ENCODE data around the gene ZNF33A. TPM values are rescaled to one million over a fixed set of nuclear protein-coding genes. Genes with fewer than 3 reads are reported as not detected.

ZNF33A gene
- total RNA-seq: 10 to 100 TPM; 24.7 to 50.6 (median 32.2) TPM

- WGBS, 2 donors (ENCODE audit: low coverage in 1 of 2): 0 to 1% methylated on average over 6 to 13 of the region's 46 CpGs
- ATAC-seq: peak; percentile 95
Observed at GRCh38 chr10:38010119-38010903, at the start of gene ZNF33A. Gene ZNF33A, plus strand, starts transcription at chr10:38010675. Its CDS starts 1,667 bp downstream, at chr10:38012342.

GRCh38 chr10:37965006-37965405, 45.5 kb upstream of the ZNF33A start:
- H3K36me3 ChIP-seq: peaks cover 0 to 66% of the 10 kb centered on the region in 2 donors
- H3K27ac ChIP-seq: no peak overlapping the region
- no peaks in the 10 kb centered on the region for H3K27me3 ChIP-seq
- no peak overlapping the region for H3K4me3 ChIP-seq
- peaks cover 0 to 9% (median 2%) of the 10 kb centered on the region in 3 donors for H3K9me3 ChIP-seq
- no peak for ATAC-seq
- H3K4me1 ChIP-seq: no peaks in the 10 kb centered on the region
- no peak for TF ChIP-seq POLR2A (IDR thresholded peaks at IDR 0.05)
- no peak for TF ChIP-seq CTCF (IDR thresholded peaks at IDR 0.05)
- no peak for TF ChIP-seq POLR2AphosphoS5 (IDR thresholded peaks at IDR 0.05)
- TF ChIP-seq EP300 (IDR thresholded peaks at IDR 0.05): no peak

More at GRCh38 chr10:38010119-38010903, at the start of gene ZNF33A:
- Histone ChIP-seq H3K27me3 (no peaks in the 10 kb centered on the region), H3K9me3 (no peaks in the 10 kb centered on the region), H3K36me3 (peaks cover 0 to 26% of the 10 kb centered on the region in 2 donors), H3K27ac (peak within 1 kb of the TSS; percentile 93 to 99 (median 95)), H3K4me1 (peaks cover 3 to 30% (median 3%) of the 10 kb centered on the region in 3 donors), H3K4me3 (peak within 1 kb of the TSS; percentile 71 to 74)
- TF ChIP-seq EP300 (IDR thresholded peaks at IDR 0.05) (no peak), POLR2A (IDR thresholded peaks at IDR 0.05) (peak; percentile 43 to 53), CTCF (IDR thresholded peaks at IDR 0.05) (no peak), POLR2AphosphoS5 (IDR thresholded peaks at IDR 0.05) (peak; percentile 79)

GRCh38 chr10:37972396-37972795, 38.1 kb upstream of the ZNF33A start:
- TF ChIP-seq EP300 (IDR thresholded peaks at IDR 0.05): no peak
- TF ChIP-seq POLR2A (IDR thresholded peaks at IDR 0.05): no peak
- no peak for TF ChIP-seq POLR2AphosphoS5 (IDR thresholded peaks at IDR 0.05)
- ATAC-seq: no peak
- 92 to 100% methylated on average over 1 of the region's 1 CpG for whole genome bisulfite sequencing, 2 donors (ENCODE audit: low coverage in 1 of 2)
- H3K36me3 ChIP-seq: peaks cover 0 to 40% of the 10 kb centered on the region in 2 donors
- H3K27me3 ChIP-seq: no peaks in the 10 kb centered on the region
- H3K27ac ChIP-seq: no peak overlapping the region
- H3K4me1 ChIP-seq: peaks cover 0 to 23% (median 5%) of the 10 kb centered on the region in 3 donors
- H3K9me3 ChIP-seq: no peaks in the 10 kb centered on the region
- H3K4me3 ChIP-seq: no peak overlapping the region

GRCh38 chr10:37975401-37975991, 35.0 kb upstream of the ZNF33A start:
- TF ChIP-seq POLR2AphosphoS5 (IDR thresholded peaks at IDR 0.05) (no peak), EP300 (IDR thresholded peaks at IDR 0.05) (no peak), POLR2A (IDR thresholded peaks at IDR 0.05) (no peak), CTCF (IDR thresholded peaks at IDR 0.05) (peak in 1 of 4 experiments; percentile 12)
- peaks cover 0 to 9% of the 10 kb centered on the region in 2 donors for H3K36me3 ChIP-seq
- H3K27me3 ChIP-seq: no peaks in the 10 kb centered on the region
- H3K4me3 ChIP-seq: peak overlapping the region; percentile 78 to 95
- H3K4me1 ChIP-seq: peaks cover 0 to 23% (median 5%) of the 10 kb centered on the region in 3 donors
- 7 to 22% methylated on average over 5 of the region's 5 CpGs for WGBS, 2 donors (ENCODE audit: low coverage in 1 of 2)
- no peak for ATAC-seq
- no peaks in the 10 kb centered on the region for H3K9me3 ChIP-seq
- H3K27ac ChIP-seq: peak overlapping the region; percentile 97 to 99 (median 98)

- Histone ChIP-seq H3K9me3 (no peaks in the 10 kb centered on the region), H3K27me3 (no peaks in the 10 kb centered on the region), H3K27ac (peak within 1 kb of the TSS; percentile 97 to 99 (median 98)), H3K4me3 (peak within 1 kb of the TSS; percentile 78 to 95), H3K36me3 (peaks cover 0 to under 1% of the 10 kb centered on the region in 2 donors), H3K4me1 (peaks cover 0 to 23% (median 5%) of the 10 kb centered on the region in 3 donors)
- WGBS, 2 donors (ENCODE audit: low coverage in 1 of 2): 0% methylated on average over 4 to 10 of the region's 66 CpGs
- peak; percentile 99 for ATAC-seq
- TF ChIP-seq EP300 (IDR thresholded peaks at IDR 0.05) (no peak), POLR2AphosphoS5 (IDR thresholded peaks at IDR 0.05) (peak; percentile 82), CTCF (IDR thresholded peaks at IDR 0.05) (peak; percentile 76 to 91 (median 89)), POLR2A (IDR thresholded peaks at IDR 0.05) (peak; percentile 82 to 89)
Observed at GRCh38 chr10:37976091-37976879, 34.2 kb upstream of the ZNF33A start, which contains the start of gene ZNF25. Gene ZNF25, minus strand, starts transcription at chr10:37976647. Its CDS starts 4,925 bp downstream, at chr10:37971722.
